ENCODE results near the gene NLRP11. TPM values are rescaled to one million over a fixed set of nuclear protein-coding genes. Genes with fewer than 3 reads are reported as not detected.
"Not testable (repeated sequence)": the region's sequence is repeated elsewhere in the genome, so short reads cannot be mapped to it uniquely, and the experiment has no call there.

NLRP11 gene
- total RNA-seq, 1 donor from 2014 or later = 0.48 TPM

- DNase-seq (ENCODE audit: low spot score) = no peak
Measured at GRCh38 chr19:55778331-55778730, 53.5 kb downstream of the NLRP11 start.

GRCh38 chr19:55777528-55777927 lies 54.3 kb downstream of the NLRP11 start:
- DNase-seq (ENCODE audit: low spot score) = no peak

- not testable (repeated sequence) for DNase-seq (ENCODE audit: low spot score)
Measured at GRCh38 chr19:55769632-55770031, 62.2 kb downstream of the NLRP11 start.

GRCh38 chr19:55768818-55769217 lies 63.0 kb downstream of the NLRP11 start, which contains the start of gene RFPL4AL1:
Gene RFPL4AL1 (plus strand): TSS chr19:55769118. CDS start chr19:55771805, 2,687 bp downstream.
- not testable (repeated sequence) for DNase-seq (ENCODE audit: low spot score)

GRCh38 chr19:55766466-55766865 lies 65.3 kb downstream of the NLRP11 start:
- DNase-seq (ENCODE audit: low spot score) = peak; percentile 1

GRCh38 chr19:55758797-55759196 lies 73.0 kb downstream of the NLRP11 start, which contains the start of gene RFPL4A:
Gene RFPL4A (plus strand): TSS chr19:55759097. CDS start chr19:55761801, 2,704 bp downstream.
- not testable (repeated sequence) for DNase-seq (ENCODE audit: low spot score)

- not testable (repeated sequence) for DNase-seq (ENCODE audit: low spot score)
Measured at GRCh38 chr19:55756808-55757207, 75.0 kb downstream of the NLRP11 start.

- no peak for DNase-seq (ENCODE audit: low spot score)
Measured at GRCh38 chr19:55753401-55753800, 78.4 kb downstream of the NLRP11 start.

- no peak for DNase-seq (ENCODE audit: low spot score)
Measured at GRCh38 chr19:55750715-55751114, 81.1 kb downstream of the NLRP11 start.

GRCh38 chr19:55738302-55738701 lies 93.5 kb downstream of the NLRP11 start, which contains the start of gene NLRP9:
Gene NLRP9 (minus strand): TSS chr19:55738402. CDS start chr19:55738374, 28 bp downstream.
- no peak for DNase-seq (ENCODE audit: low spot score)

Other genes with a start within 250 kb of the NLRP11 start
- gene FIZ1, start 232.5 kb downstream of the NLRP11 start, total RNA-seq (ENCODE audit: insufficient read depth, low replicate concordance) = 2.4 TPM
- 7.2 TPM for gene ZNF524, start 231.7 kb downstream of the NLRP11 start, total RNA-seq (ENCODE audit: insufficient read depth, low replicate concordance)
- 0.72 TPM for gene ZNF865, start 226.4 kb downstream of the NLRP11 start, total RNA-seq (ENCODE audit: insufficient read depth, low replicate concordance)
- 5.1 TPM for gene ZNF784, start 207.4 kb downstream of the NLRP11 start, total RNA-seq (ENCODE audit: insufficient read depth, low replicate concordance)
- gene ZNF580, start 191.0 kb downstream of the NLRP11 start, total RNA-seq (ENCODE audit: insufficient read depth, low replicate concordance) = 17.1 TPM
- 20.0 TPM for gene ZNF581, start 188.3 kb downstream of the NLRP11 start, total RNA-seq (ENCODE audit: insufficient read depth, low replicate concordance)
- gene CCDC106, start 183.8 kb downstream of the NLRP11 start, total RNA-seq (ENCODE audit: insufficient read depth, low replicate concordance) = 9.4 TPM
- 40.7 TPM for gene U2AF2, start 177.0 kb downstream of the NLRP11 start, total RNA-seq (ENCODE audit: insufficient read depth, low replicate concordance)
- gene EPN1, start 156.8 kb downstream of the NLRP11 start, total RNA-seq (ENCODE audit: insufficient read depth, low replicate concordance) = 7.5 TPM
- 1.2 TPM for gene NLRP9, start 93.6 kb downstream of the NLRP11 start, total RNA-seq (ENCODE audit: insufficient read depth, low replicate concordance)
- not detected for gene RFPL4A, start 72.9 kb downstream of the NLRP11 start, total RNA-seq (ENCODE audit: insufficient read depth, low replicate concordance)
- gene RFPL4AL1, start 62.9 kb downstream of the NLRP11 start, total RNA-seq (ENCODE audit: insufficient read depth, low replicate concordance) = 20.2 TPM
- gene NLRP4, start 4.5 kb upstream of the NLRP11 start, total RNA-seq (ENCODE audit: insufficient read depth, low replicate concordance) = 0.24 TPM
- 1.2 TPM for gene NLRP13, start 100.3 kb upstream of the NLRP11 start, total RNA-seq (ENCODE audit: insufficient read depth, low replicate concordance)
- gene NLRP8, start 115.8 kb upstream of the NLRP11 start, total RNA-seq (ENCODE audit: insufficient read depth, low replicate concordance) = 0.72 TPM
- 0.24 TPM for gene NLRP5, start 154.8 kb upstream of the NLRP11 start, total RNA-seq (ENCODE audit: insufficient read depth, low replicate concordance)